Endodermal cell (in vitro differentiated cells): ENCODE data around the gene NAALADL2. TPM values are rescaled to one million over a fixed set of nuclear protein-coding genes. Genes with fewer than 3 reads are reported as not detected.
"Not testable (repeated sequence)": the region's sequence is repeated elsewhere in the genome, so short reads cannot be mapped to it uniquely, and the experiment has no call there.

ENCODE experiments used
- DNase-seq: peaks from one replicate; pipeline ENCODE4 v3.0.0-alpha.2; 2017
- H3K27ac ChIP-seq: 2 replicates; pipeline ENCODE4 v1.5.1; 2013; ENCODE audit warnings: mild to moderate bottlenecking, low read depth, low read length, moderate library complexity
- H3K27me3 ChIP-seq: 2 replicates; pipeline ENCODE4 v1.6.1; 2013; ENCODE audit warnings: mild to moderate bottlenecking, low read length, moderate library complexity; ENCODE audit not compliant: insufficient read depth, control insufficient read depth, poor library complexity, severe bottlenecking
- H3K36me3 ChIP-seq: 2 replicates; pipeline ENCODE4 v1.7.0; 2013; ENCODE audit warnings: mild to moderate bottlenecking, low read length, moderate library complexity; ENCODE audit not compliant: control insufficient read depth, insufficient read depth
- H3K4me1 ChIP-seq: one replicate; pipeline ENCODE4 v1.7.0; 2013; ENCODE audit warnings: low read length; ENCODE audit not compliant: control insufficient read depth, insufficient read depth
- H3K4me3 ChIP-seq: 2 replicates; pipeline ENCODE4 v1.5.1; 2013; ENCODE audit warnings: mild to moderate bottlenecking, low read length, moderate library complexity
- H3K9ac ChIP-seq: 2 replicates; pipeline ENCODE4 v1.6.1; 2013; ENCODE audit warnings: mild to moderate bottlenecking, low read length, moderate library complexity; ENCODE audit not compliant: poor library complexity, severe bottlenecking; ENCODE audit errors: extremely low read depth
- H3K9me3 ChIP-seq: 2 replicates; pipeline ENCODE4 v1.6.1; 2013; ENCODE audit warnings: mild to moderate bottlenecking, low read length, moderate library complexity; ENCODE audit not compliant: control insufficient read depth
- H3K27ac Mint-ChIP-seq: 2 replicates; pipeline ENCODE4 v1.8.0; 2020; ENCODE audit warnings: mixed read lengths
- H3K27me3 Mint-ChIP-seq: 2 replicates; pipeline ENCODE4 v1.8.0; 2021; ENCODE audit warnings: mild to moderate bottlenecking, mixed read lengths; ENCODE audit not compliant: insufficient read depth
- H3K36me3 Mint-ChIP-seq: 2 replicates; pipeline ENCODE4 v1.8.0; 2020; ENCODE audit warnings: low read depth, mixed read lengths
- H3K4me1 Mint-ChIP-seq: 2 replicates; pipeline ENCODE4 v1.8.0; 2020; ENCODE audit warnings: mixed read lengths
- H3K4me3 Mint-ChIP-seq: 2 replicates; pipeline ENCODE4 v1.8.0; 2020; ENCODE audit warnings: mild to moderate bottlenecking, moderate library complexity, mixed read lengths
- H3K9me3 Mint-ChIP-seq: 2 replicates; pipeline ENCODE4 v1.8.0; 2020; ENCODE audit warnings: mild to moderate bottlenecking, mixed read lengths
- CTCF ChIP-seq: fragments of 200-600 bp; sonication (generic); conservative IDR thresholded peaks from 2 replicates; pipeline ENCODE4 v1.5.0; 2021; ENCODE audit warnings: antibody characterized with exemption, mild to moderate bottlenecking
- WGBS, 2 experiments: methylation state at CpG; one replicate each; pipeline versions ENCODE4 v1.1.5 to v1.1.7; 2013; ENCODE audit warnings: missing lambda C conversion rate in 2 of 2, mixed read lengths in 1 of 2; ENCODE audit not compliant: insufficient coverage in 1 of 2, insufficient read length in 1 of 2; 5-methylcytosine and 5-hydroxymethylcytosine counted together
- total RNA-seq, 2 donors: library from RNA; stranded (reverse); fragmentation: NEBNext Ultra II Directional in 1 of 2; extraction: Animal tissue kit (Norgen Biotek cat#: 25700) in 1 of 2; gene quantifications; 2 replicates in 1 of 2; 3 replicates in 1 of 2; pipeline ENCODE4 v1.2.1, GENCODE V29; 2021

NAALADL2 gene
- total RNA-seq, 2 donors from 2014 or later, result 1.6 to 1.8 TPM

- no peaks in the 10 kb centered on the region for H3K4me1 ChIP-seq
- H3K9ac ChIP-seq, result no peak overlapping the region
- no peaks in the 10 kb centered on the region for H3K27me3 Mint-ChIP-seq
- peaks cover 3% of the 10 kb centered on the region for H3K4me1 Mint-ChIP-seq
- H3K27ac ChIP-seq, result no peak overlapping the region
- peaks cover 13% of the 10 kb centered on the region for H3K9me3 Mint-ChIP-seq
- H3K9me3 ChIP-seq, result peaks cover 6% of the 10 kb centered on the region
- DNase-seq, result no peak
- H3K36me3 Mint-ChIP-seq, result no peaks in the 10 kb centered on the region
- H3K27ac Mint-ChIP-seq, result no peak overlapping the region
- no peak overlapping the region for H3K4me3 ChIP-seq
- 98 to 100% methylated on average over 2 of the region's 2 CpGs for WGBS, 2 experiments
- no peak overlapping the region for H3K4me3 Mint-ChIP-seq
- no peaks in the 10 kb centered on the region for H3K27me3 ChIP-seq
- H3K36me3 ChIP-seq, result no peaks in the 10 kb centered on the region
- no peak for TF ChIP-seq CTCF
Measured at GRCh38 chr3:175457301-175457700, 598.2 kb downstream of the NAALADL2 start.

- peaks cover 13% of the 10 kb centered on the region for H3K9me3 Mint-ChIP-seq
- H3K4me3 ChIP-seq, H3K36me3 Mint-ChIP-seq, H3K27me3 ChIP-seq, H3K36me3 ChIP-seq, H3K9ac ChIP-seq, H3K27ac ChIP-seq, H3K4me1 Mint-ChIP-seq, H3K4me3 Mint-ChIP-seq, H3K27ac Mint-ChIP-seq, DNase-seq, H3K4me1 ChIP-seq, H3K27me3 Mint-ChIP-seq, H3K9me3 ChIP-seq: not testable (repeated sequence)
- 92 to 100% methylated on average over 2 to 4 of the region's 4 CpGs for WGBS, 2 experiments
Measured at GRCh38 chr3:175460849-175461399, 601.8 kb downstream of the NAALADL2 start.

GRCh38 chr3:175464362-175464761, 605.2 kb downstream of the NAALADL2 start:
- Histone ChIP-seq H3K27ac (no peak overlapping the region), H3K4me3 (no peak overlapping the region), H3K4me1 (no peaks in the 10 kb centered on the region), H3K9me3 (peaks cover 6% of the 10 kb centered on the region), H3K27me3 (no peaks in the 10 kb centered on the region), H3K9ac (no peak overlapping the region), H3K36me3 (no peaks in the 10 kb centered on the region)
- 94% methylated on average over 3 of the region's 3 CpGs; no CpG with 5 or more reads in 1 of the 2 experiments for WGBS, 2 experiments
- no peak for TF ChIP-seq CTCF
- no peaks in the 10 kb centered on the region for H3K27me3 Mint-ChIP-seq
- H3K36me3 Mint-ChIP-seq, result no peaks in the 10 kb centered on the region
- no peaks in the 10 kb centered on the region for H3K4me1 Mint-ChIP-seq
- no peak for DNase-seq
- no peak overlapping the region for H3K4me3 Mint-ChIP-seq
- H3K27ac Mint-ChIP-seq, result no peak overlapping the region
- peaks cover 13% of the 10 kb centered on the region for H3K9me3 Mint-ChIP-seq

GRCh38 chr3:175469124-175469523, 610.0 kb downstream of the NAALADL2 start:
- Histone ChIP-seq H3K4me3 (no peak overlapping the region), H3K36me3 (no peaks in the 10 kb centered on the region), H3K9me3 (no peaks in the 10 kb centered on the region), H3K27ac (no peak overlapping the region), H3K27me3 (no peaks in the 10 kb centered on the region), H3K9ac (no peak overlapping the region), H3K4me1 (no peaks in the 10 kb centered on the region)
- H3K27ac Mint-ChIP-seq, result no peak overlapping the region
- H3K9me3 Mint-ChIP-seq, result no peaks in the 10 kb centered on the region
- TF ChIP-seq CTCF, result no peak
- no peaks in the 10 kb centered on the region for H3K4me1 Mint-ChIP-seq
- no peaks in the 10 kb centered on the region for H3K27me3 Mint-ChIP-seq
- H3K36me3 Mint-ChIP-seq, result no peaks in the 10 kb centered on the region
- DNase-seq, result no peak
- H3K4me3 Mint-ChIP-seq, result no peak overlapping the region
